ENCODE measurements around the gene ARHGAP26. TPM values are rescaled to one million over a fixed set of nuclear protein-coding genes. Genes with fewer than 3 reads are reported as not detected.

Gene ARHGAP26
- total RNA-seq, 1 experiment from 2014 or later, result 11.8 TPM

GRCh38 chr5:142849466-142849865, 79.3 kb downstream of the ARHGAP26 start:
- DNase-seq (ENCODE audit: low read depth, low spot score), result no peak
- in situ Hi-C loops (cut with HindIII; ENCODE audit: low pct_unique_long_range_greater_than_20kb, low sequenced_read_pairs), result no loop called here

GRCh38 chr5:142849880-142850279, 79.7 kb downstream of the ARHGAP26 start:
- in situ Hi-C loops (cut with HindIII; ENCODE audit: low pct_unique_long_range_greater_than_20kb, low sequenced_read_pairs), result no loop called here
- no peak for DNase-seq (ENCODE audit: low read depth, low spot score)

DNA sequence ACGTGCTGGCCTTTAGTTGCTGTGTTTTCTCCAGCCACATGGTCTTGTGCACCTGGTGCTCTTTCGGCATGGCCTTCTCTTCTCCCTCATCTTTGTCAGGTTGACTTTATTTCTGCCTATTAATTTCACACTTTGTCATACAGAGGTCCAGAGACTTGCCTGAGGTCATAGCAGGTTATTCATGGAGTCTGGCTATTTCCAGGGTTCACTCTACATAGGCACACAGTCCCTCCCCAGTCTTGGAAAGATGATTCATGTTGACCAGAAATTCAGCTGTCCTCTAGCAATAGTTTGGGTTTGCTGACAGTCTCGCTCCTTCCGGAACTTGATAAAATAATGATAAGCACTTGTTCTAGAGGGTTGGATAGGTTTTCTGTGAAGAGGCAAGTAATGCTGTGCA, 81.6 kb downstream of the ARHGAP26 start:
- no peak for DNase-seq (ENCODE audit: low read depth, low spot score)
- in situ Hi-C loops (cut with HindIII; ENCODE audit: low pct_unique_long_range_greater_than_20kb, low sequenced_read_pairs), result no loop called here

DNA sequence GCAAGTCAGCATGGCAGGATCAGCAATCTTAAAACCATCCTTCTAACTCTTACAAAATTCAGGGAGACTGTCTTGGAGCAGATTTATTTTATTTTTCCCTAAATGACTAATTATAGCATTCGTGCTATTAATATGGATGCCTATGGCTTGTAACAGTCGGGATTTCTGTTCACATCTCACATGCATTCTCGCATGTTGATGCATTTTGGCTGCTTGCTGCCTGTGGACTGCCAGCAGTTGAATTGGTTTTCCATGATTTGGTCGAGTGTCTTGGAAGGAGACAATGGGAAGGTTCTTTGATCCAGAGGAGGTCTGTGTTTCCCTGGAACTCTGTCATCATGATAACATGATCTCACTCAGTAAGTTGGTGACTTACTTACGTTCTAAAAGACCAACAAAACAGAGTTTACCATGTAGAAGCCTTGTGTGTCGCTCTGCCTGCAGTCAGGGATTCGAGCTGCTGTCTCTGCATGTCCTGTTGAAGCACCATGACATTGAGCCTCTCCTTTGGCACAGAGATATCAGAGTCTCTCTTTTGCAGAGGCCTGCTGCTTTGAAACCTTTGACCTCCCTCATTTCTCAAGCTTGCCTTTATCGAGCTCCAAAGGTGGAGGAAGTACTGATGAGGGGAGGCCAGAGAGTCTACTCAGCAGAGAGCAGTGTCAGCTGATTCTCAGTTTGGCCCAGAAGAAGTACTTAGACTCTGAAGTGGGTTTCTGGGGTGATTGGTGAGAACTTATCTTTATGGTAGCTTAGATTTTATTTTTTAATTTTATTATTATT, 82.4 kb downstream of the ARHGAP26 start:
- DNase-seq (ENCODE audit: low read depth, low spot score), result no peak
- in situ Hi-C loops (cut with HindIII; ENCODE audit: low pct_unique_long_range_greater_than_20kb, low sequenced_read_pairs), result no loop called here

DNA sequence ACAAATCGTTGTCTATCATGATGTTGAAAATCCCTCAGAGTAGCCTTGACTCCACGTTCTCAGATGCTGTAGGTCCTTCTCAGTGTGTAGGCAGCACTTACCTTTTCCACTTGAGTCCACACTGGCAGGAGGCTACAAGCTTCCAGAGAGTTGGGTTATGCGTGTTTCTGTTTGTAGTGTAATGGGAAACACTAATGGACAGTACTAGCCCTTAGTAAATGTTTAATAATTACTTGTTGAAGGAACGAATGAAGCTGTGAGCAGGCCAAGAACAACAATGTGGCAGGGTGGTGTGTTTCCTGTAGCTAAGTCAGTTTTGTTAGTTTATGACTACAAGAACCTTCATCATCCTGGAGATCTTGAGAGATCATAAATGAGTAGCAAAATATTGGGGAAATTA, 83.5 kb downstream of the ARHGAP26 start:
- in situ Hi-C loops (cut with HindIII; ENCODE audit: low pct_unique_long_range_greater_than_20kb, low sequenced_read_pairs), result no loop called here
- DNase-seq (ENCODE audit: low read depth, low spot score), result no peak

GRCh38 chr5:142856269-142856782, 86.1 kb downstream of the ARHGAP26 start:
- in situ Hi-C loops (cut with HindIII; ENCODE audit: low pct_unique_long_range_greater_than_20kb, low sequenced_read_pairs), result no loop called here
- DNase-seq (ENCODE audit: low read depth, low spot score), result no peak

DNA sequence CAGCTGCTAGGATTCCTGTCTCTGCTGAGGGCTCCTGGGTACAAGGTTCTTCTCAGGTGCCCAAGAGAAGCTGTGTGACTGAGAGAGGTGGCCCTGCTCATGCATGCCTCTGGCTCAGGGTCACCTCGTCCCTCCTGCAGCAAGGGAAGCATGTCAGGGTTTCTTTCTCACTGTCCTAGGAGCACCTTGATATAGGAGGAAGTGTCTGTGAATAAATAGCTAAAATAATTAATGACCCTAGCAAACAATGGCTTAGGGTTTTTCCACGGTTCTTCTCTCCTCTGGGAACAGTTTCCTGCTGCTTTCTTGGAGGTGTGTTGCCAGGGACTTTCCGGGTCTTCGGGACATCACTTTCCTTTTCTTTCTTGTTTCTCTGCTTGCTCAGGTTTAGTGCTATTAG, 87.2 kb downstream of the ARHGAP26 start:
- in situ Hi-C loops (cut with HindIII; ENCODE audit: low pct_unique_long_range_greater_than_20kb, low sequenced_read_pairs), result no loop called here
- DNase-seq (ENCODE audit: low read depth, low spot score), result no peak

- in situ Hi-C loops (cut with HindIII; ENCODE audit: low pct_unique_long_range_greater_than_20kb, low sequenced_read_pairs), result no loop called here
Observed at GRCh38 chr5:142859037-142859436, 88.9 kb downstream of the ARHGAP26 start.

GRCh38 chr5:142860270-142860669, 90.1 kb downstream of the ARHGAP26 start:
- in situ Hi-C loops (cut with HindIII; ENCODE audit: low pct_unique_long_range_greater_than_20kb, low sequenced_read_pairs), result no loop called here

More at GRCh38 chr5:142859037-142859436, 88.9 kb downstream of the ARHGAP26 start:
- no peak for DNase-seq (ENCODE audit: low read depth, low spot score)

GRCh38 chr5:142861011-142861410, 90.8 kb downstream of the ARHGAP26 start:
- no peak for DNase-seq (ENCODE audit: low read depth, low spot score)
- in situ Hi-C loops (cut with HindIII; ENCODE audit: low pct_unique_long_range_greater_than_20kb, low sequenced_read_pairs), result no loop called here

More at GRCh38 chr5:142860270-142860669, 90.1 kb downstream of the ARHGAP26 start:
- DNase-seq (ENCODE audit: low read depth, low spot score), result no peak

DNA sequence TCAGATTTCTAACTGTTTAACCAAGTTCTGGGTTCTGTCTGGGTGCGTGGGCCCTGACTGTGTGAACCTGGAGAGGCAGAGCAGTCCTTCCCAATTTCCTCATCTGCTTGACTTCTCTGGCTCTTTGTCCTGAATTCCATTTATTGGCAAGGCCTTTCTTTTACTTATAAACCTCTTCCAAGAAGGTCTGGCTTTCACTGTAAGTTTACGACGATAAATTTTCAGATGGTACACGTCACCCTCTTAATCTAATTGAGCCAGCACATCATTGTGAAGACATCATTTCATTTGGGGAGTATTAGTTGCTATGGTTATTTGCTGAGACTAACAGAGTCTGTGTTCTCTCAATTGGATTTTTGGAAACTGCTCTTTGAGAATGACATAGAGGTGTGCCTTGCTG, 92.4 kb downstream of the ARHGAP26 start:
- DNase-seq (ENCODE audit: low read depth, low spot score), result no peak
- in situ Hi-C loops (cut with HindIII; ENCODE audit: low pct_unique_long_range_greater_than_20kb, low sequenced_read_pairs), result no loop called here

DNA sequence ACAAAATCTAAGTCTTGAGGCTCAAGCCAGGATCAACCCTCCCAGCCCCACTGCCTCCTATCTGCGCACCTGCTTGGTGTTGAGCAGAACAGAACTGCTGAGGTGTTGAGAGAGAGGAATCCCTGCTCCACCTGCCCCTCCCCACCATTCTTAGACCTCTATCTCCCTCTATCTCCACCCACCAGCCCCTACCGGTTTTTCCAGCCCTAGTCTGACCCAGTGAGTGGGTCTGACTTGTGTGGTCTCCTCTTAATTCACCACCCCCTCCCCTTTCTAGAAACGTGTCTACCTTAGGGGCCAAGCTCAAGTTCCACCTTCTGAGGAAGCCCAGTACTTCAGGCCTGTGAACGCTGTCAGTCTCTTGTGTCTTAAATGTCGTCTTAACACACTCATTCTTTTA, 93.7 kb downstream of the ARHGAP26 start:
- in situ Hi-C loops (cut with HindIII; ENCODE audit: low pct_unique_long_range_greater_than_20kb, low sequenced_read_pairs), result no loop called here
- DNase-seq (ENCODE audit: low read depth, low spot score), result no peak

GRCh38 chr5:142864290-142865260, 94.4 kb downstream of the ARHGAP26 start:
- in situ Hi-C loops (cut with HindIII; ENCODE audit: low pct_unique_long_range_greater_than_20kb, low sequenced_read_pairs), result no loop called here
- peak; percentile 97 for DNase-seq (ENCODE audit: low read depth, low spot score)

DNA sequence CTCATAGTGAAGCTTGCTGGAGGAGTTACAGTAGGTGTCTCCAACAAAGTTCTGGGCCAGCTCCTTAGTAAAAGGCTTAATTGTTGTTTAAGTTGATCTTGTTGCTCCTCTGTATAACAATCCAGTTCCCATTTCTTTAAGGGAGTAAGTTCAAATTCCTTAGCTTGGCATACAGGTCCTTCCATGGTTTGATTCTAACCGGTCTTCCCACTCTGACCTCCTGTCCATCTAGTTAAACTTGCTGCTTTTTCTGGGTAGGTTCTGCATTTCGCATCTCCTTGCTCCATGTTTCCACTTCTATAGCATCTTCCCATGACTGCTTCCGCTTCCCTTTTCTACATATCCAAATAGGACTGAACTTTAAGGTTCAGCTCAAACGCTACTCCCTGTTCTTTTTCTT, 95.5 kb downstream of the ARHGAP26 start:
- no peak for DNase-seq (ENCODE audit: low read depth, low spot score)
- in situ Hi-C loops (cut with HindIII; ENCODE audit: low pct_unique_long_range_greater_than_20kb, low sequenced_read_pairs), result no loop called here

- in situ Hi-C loops (cut with HindIII; ENCODE audit: low pct_unique_long_range_greater_than_20kb, low sequenced_read_pairs), result no loop called here
- peak; percentile 78 for DNase-seq (ENCODE audit: low read depth, low spot score)
Observed at GRCh38 chr5:142866563-142867275, 96.5 kb downstream of the ARHGAP26 start.

GRCh38 chr5:142869886-142870285, 99.7 kb downstream of the ARHGAP26 start:
- no peak for DNase-seq (ENCODE audit: low read depth, low spot score)
- in situ Hi-C loops (cut with HindIII; ENCODE audit: low pct_unique_long_range_greater_than_20kb, low sequenced_read_pairs), result no loop called here

DNA sequence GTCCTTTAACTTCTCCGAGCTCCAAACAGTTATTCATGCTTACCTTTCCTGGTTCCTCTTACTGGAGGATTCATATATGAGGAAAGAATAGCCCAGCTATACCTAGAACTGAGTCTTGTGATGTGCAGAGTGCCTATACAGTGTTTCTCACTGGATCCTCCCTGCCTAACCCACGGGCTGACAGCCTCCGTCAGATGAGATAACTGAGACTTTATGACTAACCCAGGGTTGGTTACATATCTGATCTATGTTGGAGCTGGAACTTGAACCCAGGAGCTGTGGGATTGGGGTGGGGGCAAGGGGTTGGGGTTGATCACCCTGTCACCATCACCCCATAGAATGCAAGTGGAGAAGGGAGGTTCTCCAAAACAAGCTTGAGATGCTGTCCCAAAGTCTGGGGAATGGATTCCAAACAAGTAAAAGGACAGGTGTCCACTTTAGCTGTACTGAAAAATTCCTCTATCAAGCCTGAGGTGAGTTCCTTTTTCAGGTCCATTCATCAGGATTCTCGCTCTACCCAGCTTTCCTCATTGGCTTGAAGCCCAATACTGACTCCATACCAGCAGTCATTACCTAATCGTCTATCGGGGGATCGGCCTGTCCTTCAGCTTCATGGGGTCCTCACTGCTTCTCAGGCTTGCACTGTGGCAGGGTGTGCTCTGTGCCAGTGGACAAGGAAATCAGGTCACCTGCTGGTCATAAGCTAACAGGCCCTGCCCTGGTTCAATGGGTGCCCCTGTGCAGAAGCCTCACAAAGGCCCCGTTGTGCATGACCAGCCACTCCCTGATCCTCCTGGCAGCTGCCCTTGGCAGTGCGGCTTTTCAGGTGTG, 100.6 kb downstream of the ARHGAP26 start:
- peak; percentile 79 for DNase-seq (ENCODE audit: low read depth, low spot score)
- in situ Hi-C loops (cut with HindIII; ENCODE audit: low pct_unique_long_range_greater_than_20kb, low sequenced_read_pairs), result no loop called here

All from SK-MEL-5 (cell line).